DOHH2 (cell line): ENCODE data around the gene CDH18.

Source experiments
- EZH2phosphoT487 ChIP-seq: fragments of 200-600 bp; sonication (generic); IDR thresholded peaks from 2 replicates; pipeline ENCODE4 v1.6.1; 2017; ENCODE audit warnings: borderline replicate concordance, mild to moderate bottlenecking, antibody characterized with exemption, low read length, moderate library complexity, mixed read lengths
- TF ChIP-seq, protein P1 (sequence below): fragments of 200-600 bp; sonication (generic); IDR thresholded peaks from one replicate; pipeline ENCODE4 v1.5.1; 2014; ENCODE audit warnings: antibody characterized with exemption, mild to moderate bottlenecking, low read depth, low read length; ENCODE audit not compliant: poor library complexity, severe bottlenecking

DNA sequence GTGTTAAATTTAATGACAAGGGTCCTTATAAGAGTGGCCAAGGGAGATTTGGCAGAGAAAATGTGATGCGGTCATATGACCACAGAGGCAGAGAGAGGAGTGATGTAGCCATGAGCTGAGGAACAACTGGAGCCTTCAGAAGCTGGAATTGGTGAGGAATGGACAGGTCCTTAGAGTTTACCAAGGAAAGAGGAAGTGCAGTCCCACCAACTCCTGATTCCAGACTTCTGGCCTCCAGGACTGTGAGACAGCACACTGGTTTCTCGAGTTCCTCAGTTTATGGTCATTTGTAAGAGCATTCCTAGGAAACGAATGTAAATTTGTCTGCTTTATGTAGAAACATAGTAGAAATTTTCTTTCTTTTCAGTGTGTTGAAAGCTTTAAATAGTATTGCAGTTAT is 410.1 kb downstream of the CDH18 start:
- TF ChIP-seq EZH2phosphoT487: no peak
- TF ChIP-seq, protein P1, sequence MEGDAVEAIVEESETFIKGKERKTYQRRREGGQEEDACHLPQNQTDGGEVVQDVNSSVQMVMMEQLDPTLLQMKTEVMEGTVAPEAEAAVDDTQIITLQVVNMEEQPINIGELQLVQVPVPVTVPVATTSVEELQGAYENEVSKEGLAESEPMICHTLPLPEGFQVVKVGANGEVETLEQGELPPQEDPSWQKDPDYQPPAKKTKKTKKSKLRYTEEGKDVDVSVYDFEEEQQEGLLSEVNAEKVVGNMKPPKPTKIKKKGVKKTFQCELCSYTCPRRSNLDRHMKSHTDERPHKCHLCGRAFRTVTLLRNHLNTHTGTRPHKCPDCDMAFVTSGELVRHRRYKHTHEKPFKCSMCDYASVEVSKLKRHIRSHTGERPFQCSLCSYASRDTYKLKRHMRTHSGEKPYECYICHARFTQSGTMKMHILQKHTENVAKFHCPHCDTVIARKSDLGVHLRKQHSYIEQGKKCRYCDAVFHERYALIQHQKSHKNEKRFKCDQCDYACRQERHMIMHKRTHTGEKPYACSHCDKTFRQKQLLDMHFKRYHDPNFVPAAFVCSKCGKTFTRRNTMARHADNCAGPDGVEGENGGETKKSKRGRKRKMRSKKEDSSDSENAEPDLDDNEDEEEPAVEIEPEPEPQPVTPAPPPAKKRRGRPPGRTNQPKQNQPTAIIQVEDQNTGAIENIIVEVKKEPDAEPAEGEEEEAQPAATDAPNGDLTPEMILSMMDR: no peak
